Mammary epithelial cell (primary cell): ENCODE results near the gene ACTL8.

Source experiments
- CTCF ChIP-seq, 2 donors: IDR thresholded peaks in 1 of 2; conservative IDR thresholded peaks in 1 of 2; 2 replicates each; pipeline ENCODE4 v1.5.1; 2011 to 2012; ENCODE audit warnings: inconsistent platforms in 2 of 2, low read length in 2 of 2, mild to moderate bottlenecking in 2 of 2, control low read depth in 1 of 2, low read depth in 1 of 2; ENCODE audit not compliant: insufficient read depth in 1 of 2; ENCODE audit errors: extremely low read depth in 1 of 2
- EZH2 ChIP-seq: IDR thresholded peaks from 2 replicates; pipeline ENCODE4 v1.6.1; 2012; ENCODE audit warnings: low read length, inconsistent platforms, borderline replicate concordance

GRCh38 chr1:17744666-17745478 is 10.3 kb upstream of the ACTL8 start:
- TF ChIP-seq CTCF (conservative IDR thresholded peaks at IDR 0.05 in 1 of 2, IDR thresholded peaks at IDR 0.05 in 1 of 2; ENCODE audit: extremely low read depth in 1 of 2, insufficient read depth in 1 of 2, low read depth in 1 of 2, low read length in 2 of 2) (no peak), EZH2 (no peak)
